Measurements from ENCODE around the gene CHRNB4.
A peak's percentile ranks its signal among the peaks of the same experiment; 100 is the strongest.

Gene CHRNB4

GRCh38 chr15:78630886-78631633 lies 9.9 kb downstream of the CHRNB4 start:
- no peak for DNase-seq (ENCODE audit: low spot score)

- no peak for DNase-seq (ENCODE audit: low spot score)
These were observed 11.3 kb downstream of the CHRNB4 start for GRCh38 chr15:78629716-78630065.

GRCh38 chr15:78629031-78629715 lies 11.8 kb downstream of the CHRNB4 start:
- no peak for DNase-seq (ENCODE audit: low spot score)

GRCh38 chr15:78628227-78628626 lies 12.8 kb downstream of the CHRNB4 start:
- no peak for DNase-seq (ENCODE audit: low spot score)

GRCh38 chr15:78627348-78627747 lies 13.7 kb downstream of the CHRNB4 start:
- no peak for DNase-seq (ENCODE audit: low spot score)

GRCh38 chr15:78626381-78626995 lies 14.5 kb downstream of the CHRNB4 start:
- DNase-seq (ENCODE audit: low spot score): no peak

GRCh38 chr15:78625606-78626280 lies 15.3 kb downstream of the CHRNB4 start:
- no peak for DNase-seq (ENCODE audit: low spot score)

GRCh38 chr15:78624651-78625590 lies 16.1 kb downstream of the CHRNB4 start:
- DNase-seq (ENCODE audit: low spot score): no peak

GRCh38 chr15:78623786-78624497 lies 17.1 kb downstream of the CHRNB4 start:
- no peak for DNase-seq (ENCODE audit: low spot score)

- no peak for DNase-seq (ENCODE audit: low spot score)
These were observed 19.1 kb downstream of the CHRNB4 start for GRCh38 chr15:78621810-78622402.

GRCh38 chr15:78620527-78621421 lies 20.2 kb downstream of the CHRNB4 start, which contains the start of gene CHRNA3:
CHRNA3 (minus strand) TSS chr15:78620996; CDS start chr15:78620794, 202 bp downstream.
- peak; percentile 78 for DNase-seq (ENCODE audit: low spot score)

- peak; percentile 79 for DNase-seq (ENCODE audit: low spot score)
These were observed 20.9 kb downstream of the CHRNB4 start for GRCh38 chr15:78620021-78620526.

GRCh38 chr15:78619022-78619950 lies 21.7 kb downstream of the CHRNB4 start:
- DNase-seq (ENCODE audit: low spot score): peak; percentile 48

GRCh38 chr15:78618490-78618934 lies 22.5 kb downstream of the CHRNB4 start:
- DNase-seq (ENCODE audit: low spot score): peak; percentile 91

GRCh38 chr15:78618064-78618463 lies 22.9 kb downstream of the CHRNB4 start:
- no peak for DNase-seq (ENCODE audit: low spot score)

GRCh38 chr15:78617516-78617915 lies 23.5 kb downstream of the CHRNB4 start:
- DNase-seq (ENCODE audit: low spot score): no peak

- no peak for DNase-seq (ENCODE audit: low spot score)
These were observed 23.9 kb downstream of the CHRNB4 start for GRCh38 chr15:78617076-78617475.

- no peak for DNase-seq (ENCODE audit: low spot score)
These were observed 24.5 kb downstream of the CHRNB4 start for GRCh38 chr15:78616506-78616905.
